GM13977 (cell line): ENCODE measurements around the gene PTPRG.

Experiments used
- DNase-seq: peaks from one replicate; pipeline ENCODE4 v3.0.0; 2012; ENCODE audit warnings: low spot score
- CTCF ChIP-seq: IDR thresholded peaks from 2 replicates; pipeline ENCODE4 v1.5.1; 2012; ENCODE audit warnings: mild to moderate bottlenecking, control low read depth; ENCODE audit not compliant: insufficient read depth; ENCODE audit errors: extremely low read depth, missing control alignments
- in situ Hi-C: fragments of 300-500 bp; cut with MboI; formaldehyde crosslinking; loops from one replicate; pipeline ENCODE4 v1.12.0; 2022; ENCODE audit warnings: low sequenced_read_pairs, low pct_unique_long_range_greater_than_20kb, mixed read lengths, inconsistent platforms; ENCODE audit not compliant: unreplicated experiment

PTPRG gene

GRCh38 chr3:62094461-62094860, 533.1 kb downstream of the PTPRG start:
- in situ Hi-C loops, result no loop called here
- DNase-seq, result no peak
- TF ChIP-seq CTCF, result no peak

GRCh38 chr3:62095080-62095479, 533.7 kb downstream of the PTPRG start:
- no peak for TF ChIP-seq CTCF
- in situ Hi-C loops, result no loop called here
- no peak for DNase-seq

GRCh38 chr3:62095756-62096155, 534.4 kb downstream of the PTPRG start:
- in situ Hi-C loops, result no loop called here
- no peak for TF ChIP-seq CTCF
- no peak for DNase-seq

GRCh38 chr3:62096521-62096920, 535.1 kb downstream of the PTPRG start:
- in situ Hi-C loops, result no loop called here
- DNase-seq, result no peak
- no peak for TF ChIP-seq CTCF

- no peak for TF ChIP-seq CTCF
- in situ Hi-C loops, result no loop called here
- DNase-seq, result no peak
Observed at GRCh38 chr3:62097121-62097520, 535.8 kb downstream of the PTPRG start.

- in situ Hi-C loops, result no loop called here
- DNase-seq, result no peak
- no peak for TF ChIP-seq CTCF
Observed at GRCh38 chr3:62098646-62099365, 537.4 kb downstream of the PTPRG start.
